ENCODE results near the gene PCGF3. TPM values are rescaled to one million over a fixed set of nuclear protein-coding genes. Genes with fewer than 3 reads are reported as not detected.

The PCGF3 gene
- total and polyA plus RNA-seq, 9 donors, result 38.9 to 79.4 (median 56.1) TPM

GRCh38 chr4:682490-683172, 23.0 kb upstream of the PCGF3 start:
- Histone ChIP-seq H3K4me3 (ENCODE audit: low read length) (no peak overlapping the region), H3K4me1 (ENCODE audit: control insufficient read depth, insufficient read depth, low read length) (peaks cover 88% of the 10 kb centered on the region), H3K9me3 (replicated peaks; ENCODE audit: control insufficient read depth, low read depth, low read length) (no peaks in the 10 kb centered on the region), H3K27me3 (ENCODE audit: control insufficient read depth, insufficient read depth, low read length) (no peaks in the 10 kb centered on the region), H3K36me3 (ENCODE audit: control insufficient read depth, insufficient read depth, low read length) (peaks cover 18% of the 10 kb centered on the region), H3K27ac (ENCODE audit: low read length) (peak overlapping the region; percentile 3)
- no peak for DNase-seq
- 89% methylated on average over 14 of the region's 23 CpGs for WGBS (ENCODE audit: insufficient coverage)

GRCh38 chr4:683247-683897, 22.3 kb upstream of the PCGF3 start:
- DNase-seq, result peak; percentile 22
- H3K27me3 ChIP-seq (ENCODE audit: control insufficient read depth, insufficient read depth, low read length), result peaks cover under 1% of the 10 kb centered on the region
- no peaks in the 10 kb centered on the region for H3K9me3 ChIP-seq (replicated peaks; ENCODE audit: control insufficient read depth, low read depth, low read length)
- peaks cover 88% of the 10 kb centered on the region for H3K4me1 ChIP-seq (ENCODE audit: control insufficient read depth, insufficient read depth, low read length)
- no peak overlapping the region for H3K4me3 ChIP-seq (ENCODE audit: low read length)
- H3K27ac ChIP-seq (ENCODE audit: low read length), result peak overlapping the region; percentile 74
- H3K36me3 ChIP-seq (ENCODE audit: control insufficient read depth, insufficient read depth, low read length), result peaks cover 18% of the 10 kb centered on the region
- 76% methylated on average over 17 of the region's 25 CpGs for WGBS (ENCODE audit: insufficient coverage)

- Histone ChIP-seq H3K27me3 (ENCODE audit: control insufficient read depth, insufficient read depth, low read length) (peaks cover 4% of the 10 kb centered on the region), H3K4me1 (ENCODE audit: control insufficient read depth, insufficient read depth, low read length) (peaks cover 88% of the 10 kb centered on the region), H3K27ac (ENCODE audit: low read length) (peak overlapping the region; percentile 74), H3K36me3 (ENCODE audit: control insufficient read depth, insufficient read depth, low read length) (peaks cover 18% of the 10 kb centered on the region), H3K9me3 (replicated peaks; ENCODE audit: control insufficient read depth, low read depth, low read length) (no peaks in the 10 kb centered on the region), H3K4me3 (ENCODE audit: low read length) (no peak overlapping the region)
- WGBS (ENCODE audit: insufficient coverage), result 29% methylated on average over 19 of the region's 19 CpGs
- peak; percentile 82 for DNase-seq
Measured at GRCh38 chr4:683982-684622, 21.5 kb upstream of the PCGF3 start.

GRCh38 chr4:684623-685327, 20.9 kb upstream of the PCGF3 start:
- peak; percentile 25 for DNase-seq
- peaks cover 16% of the 10 kb centered on the region for H3K36me3 ChIP-seq (ENCODE audit: control insufficient read depth, insufficient read depth, low read length)

GRCh38 chr4:685679-686412, 19.8 kb upstream of the PCGF3 start:
- peaks cover 80% of the 10 kb centered on the region for H3K4me1 ChIP-seq (ENCODE audit: control insufficient read depth, insufficient read depth, low read length)
- peaks cover 4% of the 10 kb centered on the region for H3K27me3 ChIP-seq (ENCODE audit: control insufficient read depth, insufficient read depth, low read length)
- DNase-seq, result peak; percentile 12
- H3K27ac ChIP-seq (ENCODE audit: low read length), result peak overlapping the region; percentile 29
- H3K9me3 ChIP-seq (replicated peaks; ENCODE audit: control insufficient read depth, low read depth, low read length), result no peaks in the 10 kb centered on the region
- peaks cover 7% of the 10 kb centered on the region for H3K36me3 ChIP-seq (ENCODE audit: control insufficient read depth, insufficient read depth, low read length)
- WGBS (ENCODE audit: insufficient coverage), result 86% methylated on average over 35 of the region's 37 CpGs
- no peak overlapping the region for H3K4me3 ChIP-seq (ENCODE audit: low read length)

More at GRCh38 chr4:684623-685327, 20.9 kb upstream of the PCGF3 start:
- peaks cover 4% of the 10 kb centered on the region for H3K27me3 ChIP-seq (ENCODE audit: control insufficient read depth, insufficient read depth, low read length)
- 67% methylated on average over 21 of the region's 21 CpGs for WGBS (ENCODE audit: insufficient coverage)
- H3K4me1 ChIP-seq (ENCODE audit: control insufficient read depth, insufficient read depth, low read length), result peaks cover 88% of the 10 kb centered on the region
- H3K4me3 ChIP-seq (ENCODE audit: low read length), result no peak overlapping the region
- no peaks in the 10 kb centered on the region for H3K9me3 ChIP-seq (replicated peaks; ENCODE audit: control insufficient read depth, low read depth, low read length)
- H3K27ac ChIP-seq (ENCODE audit: low read length), result peak overlapping the region; percentile 74

GRCh38 chr4:686413-687040, 19.1 kb upstream of the PCGF3 start:
- H3K4me3 ChIP-seq (ENCODE audit: low read length), result no peak overlapping the region

GRCh38 chr4:687048-687970, 18.3 kb upstream of the PCGF3 start:
- peak; percentile 72 for DNase-seq
- H3K4me1 ChIP-seq (ENCODE audit: control insufficient read depth, insufficient read depth, low read length), result peaks cover 70% of the 10 kb centered on the region
- H3K4me3 ChIP-seq (ENCODE audit: low read length), result no peak overlapping the region

More at GRCh38 chr4:686413-687040, 19.1 kb upstream of the PCGF3 start:
- Histone ChIP-seq H3K36me3 (ENCODE audit: control insufficient read depth, insufficient read depth, low read length) (peaks cover 7% of the 10 kb centered on the region), H3K4me1 (ENCODE audit: control insufficient read depth, insufficient read depth, low read length) (peaks cover 76% of the 10 kb centered on the region), H3K27ac (ENCODE audit: low read length) (peak overlapping the region; percentile 62), H3K27me3 (ENCODE audit: control insufficient read depth, insufficient read depth, low read length) (peaks cover 4% of the 10 kb centered on the region), H3K9me3 (replicated peaks; ENCODE audit: control insufficient read depth, low read depth, low read length) (no peaks in the 10 kb centered on the region)
- WGBS (ENCODE audit: insufficient coverage), result 83% methylated on average over 30 of the region's 31 CpGs
- DNase-seq, result peak; percentile 28

GRCh38 chr4:687971-688853, 17.4 kb upstream of the PCGF3 start:
- Histone ChIP-seq H3K27me3 (ENCODE audit: control insufficient read depth, insufficient read depth, low read length) (peaks cover 6% of the 10 kb centered on the region), H3K4me3 (ENCODE audit: low read length) (peak overlapping the region; percentile 39), H3K9me3 (replicated peaks; ENCODE audit: control insufficient read depth, low read depth, low read length) (no peaks in the 10 kb centered on the region), H3K27ac (ENCODE audit: low read length) (peak overlapping the region; percentile 62), H3K36me3 (ENCODE audit: control insufficient read depth, insufficient read depth, low read length) (no peaks in the 10 kb centered on the region), H3K4me1 (ENCODE audit: control insufficient read depth, insufficient read depth, low read length) (peaks cover 61% of the 10 kb centered on the region)
- DNase-seq, result peak; percentile 12
- WGBS (ENCODE audit: insufficient coverage), result 69% methylated on average over 23 of the region's 26 CpGs

More at GRCh38 chr4:687048-687970, 18.3 kb upstream of the PCGF3 start:
- H3K27ac ChIP-seq (ENCODE audit: low read length), result peak overlapping the region; percentile 62
- peaks cover 4% of the 10 kb centered on the region for H3K27me3 ChIP-seq (ENCODE audit: control insufficient read depth, insufficient read depth, low read length)
- 60% methylated on average over 29 of the region's 38 CpGs for WGBS (ENCODE audit: insufficient coverage)
- H3K36me3 ChIP-seq (ENCODE audit: control insufficient read depth, insufficient read depth, low read length), result peaks cover 3% of the 10 kb centered on the region
- no peaks in the 10 kb centered on the region for H3K9me3 ChIP-seq (replicated peaks; ENCODE audit: control insufficient read depth, low read depth, low read length)

Measured in muscle of leg (tissue), 11 donors.